T-helper 1 cell treated with Interleukin-12 subunit alpha and Interleukin-12 subunit beta and Interleukin-4 antibody, amounts not matched to agents 30 μg/mL and 1 μg/mL, for 36 hours (primary cell): Measurements from ENCODE around the gene ALDH8A1.

Source experiments
- H3K27ac Mint-ChIP-seq: one replicate; pipeline ENCODE4 v1.8.0; 2021; ENCODE audit warnings: mild to moderate bottlenecking, mixed read lengths
- H3K27me3 Mint-ChIP-seq: one replicate; pipeline ENCODE4 v1.8.0; 2021; ENCODE audit warnings: low read depth, mixed read lengths
- H3K36me3 Mint-ChIP-seq: one replicate; pipeline ENCODE4 v1.8.0; 2021; ENCODE audit warnings: low read depth, mixed read lengths
- H3K4me1 Mint-ChIP-seq: one replicate; pipeline ENCODE4 v1.8.0; 2021; ENCODE audit warnings: low read depth, mixed read lengths
- H3K4me3 Mint-ChIP-seq: one replicate; pipeline ENCODE4 v1.8.0; 2021; ENCODE audit warnings: mild to moderate bottlenecking, moderate library complexity, mixed read lengths
- H3K9me3 Mint-ChIP-seq: one replicate; pipeline ENCODE4 v1.8.0; 2021; ENCODE audit warnings: mixed read lengths

The ALDH8A1 gene

DNA sequence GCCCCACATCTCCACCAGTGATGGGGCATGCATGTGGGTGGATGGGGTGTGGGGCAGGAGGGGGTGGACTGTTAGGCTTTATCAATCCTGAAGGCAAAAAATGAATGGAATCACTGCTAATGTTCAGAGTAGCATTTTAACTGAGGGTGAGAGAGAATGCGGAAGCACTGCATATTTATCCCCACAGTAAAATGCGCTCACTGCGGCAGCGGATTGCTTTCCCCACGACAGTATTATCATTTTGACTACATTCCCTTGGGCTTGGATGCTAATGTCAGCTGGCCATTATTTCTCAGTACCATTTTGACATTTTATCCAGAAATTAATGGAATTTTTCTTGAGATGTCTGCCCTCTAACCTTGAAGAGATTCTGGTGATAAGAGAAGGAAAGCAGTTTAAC, 13.4 kb downstream of the ALDH8A1 start:
- H3K4me1 Mint-ChIP-seq, result peaks cover 14% of the 10 kb centered on the region
- H3K9me3 Mint-ChIP-seq, result no peaks in the 10 kb centered on the region
- no peaks in the 10 kb centered on the region for H3K27me3 Mint-ChIP-seq
- H3K4me3 Mint-ChIP-seq, result no peak overlapping the region
- H3K36me3 Mint-ChIP-seq, result peaks cover 20% of the 10 kb centered on the region
- H3K27ac Mint-ChIP-seq, result no peak overlapping the region

DNA sequence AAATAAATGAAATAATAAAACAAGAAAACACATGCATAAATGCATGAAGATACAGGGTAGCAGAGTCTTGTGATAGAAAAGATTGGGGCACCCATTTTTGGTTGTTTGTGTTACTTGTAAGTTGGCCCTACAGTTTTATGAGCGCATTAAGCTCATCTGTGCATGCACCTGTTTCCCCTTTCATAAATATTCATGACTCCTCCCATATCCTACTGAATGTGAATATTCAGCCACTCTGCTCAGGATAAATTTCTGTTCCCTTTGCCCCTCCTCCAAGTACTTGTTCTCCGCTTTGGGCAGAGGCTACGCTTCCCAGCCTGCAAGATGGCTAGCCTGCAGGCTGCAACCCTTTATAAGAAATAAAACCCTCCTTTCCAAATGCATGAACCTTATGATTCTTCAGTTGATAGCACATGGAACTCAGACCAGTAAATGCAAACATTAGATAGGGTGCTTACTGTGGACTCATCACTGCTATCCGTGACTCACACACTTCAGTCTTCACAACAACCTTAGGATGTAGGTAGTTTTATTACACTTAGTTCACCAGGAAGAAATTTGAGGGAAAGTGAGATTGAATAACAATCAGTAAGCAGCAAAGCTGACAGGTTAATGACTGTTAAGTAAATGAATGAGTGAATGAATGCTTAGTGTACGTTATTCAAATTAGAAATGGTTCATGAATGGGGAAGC, 15.0 kb downstream of the ALDH8A1 start:
- peaks cover 12% of the 10 kb centered on the region for H3K4me1 Mint-ChIP-seq
- H3K4me3 Mint-ChIP-seq, result no peak overlapping the region
- H3K9me3 Mint-ChIP-seq, result no peaks in the 10 kb centered on the region
- no peaks in the 10 kb centered on the region for H3K27me3 Mint-ChIP-seq
- no peak overlapping the region for H3K27ac Mint-ChIP-seq
- peaks cover 22% of the 10 kb centered on the region for H3K36me3 Mint-ChIP-seq

GRCh38 chr6:134932535-134933470, 17.1 kb downstream of the ALDH8A1 start:
- Mint-ChIP-seq H3K9me3 (no peaks in the 10 kb centered on the region), H3K4me3 (no peak overlapping the region), H3K27ac (no peak overlapping the region), H3K36me3 (peaks cover 29% of the 10 kb centered on the region), H3K4me1 (peaks cover 5% of the 10 kb centered on the region), H3K27me3 (no peaks in the 10 kb centered on the region)

GRCh38 chr6:134932098-134932497, 17.8 kb downstream of the ALDH8A1 start:
- Mint-ChIP-seq H3K9me3 (no peaks in the 10 kb centered on the region), H3K4me3 (no peak overlapping the region), H3K27me3 (no peaks in the 10 kb centered on the region), H3K27ac (no peak overlapping the region), H3K4me1 (peaks cover 5% of the 10 kb centered on the region), H3K36me3 (peaks cover 29% of the 10 kb centered on the region)

- Mint-ChIP-seq H3K27ac (no peak overlapping the region), H3K9me3 (no peaks in the 10 kb centered on the region), H3K27me3 (no peaks in the 10 kb centered on the region), H3K4me3 (no peak overlapping the region), H3K36me3 (peaks cover 31% of the 10 kb centered on the region), H3K4me1 (peaks cover 5% of the 10 kb centered on the region)
These were observed 19.4 kb downstream of the ALDH8A1 start for GRCh38 chr6:134930463-134930862.

DNA sequence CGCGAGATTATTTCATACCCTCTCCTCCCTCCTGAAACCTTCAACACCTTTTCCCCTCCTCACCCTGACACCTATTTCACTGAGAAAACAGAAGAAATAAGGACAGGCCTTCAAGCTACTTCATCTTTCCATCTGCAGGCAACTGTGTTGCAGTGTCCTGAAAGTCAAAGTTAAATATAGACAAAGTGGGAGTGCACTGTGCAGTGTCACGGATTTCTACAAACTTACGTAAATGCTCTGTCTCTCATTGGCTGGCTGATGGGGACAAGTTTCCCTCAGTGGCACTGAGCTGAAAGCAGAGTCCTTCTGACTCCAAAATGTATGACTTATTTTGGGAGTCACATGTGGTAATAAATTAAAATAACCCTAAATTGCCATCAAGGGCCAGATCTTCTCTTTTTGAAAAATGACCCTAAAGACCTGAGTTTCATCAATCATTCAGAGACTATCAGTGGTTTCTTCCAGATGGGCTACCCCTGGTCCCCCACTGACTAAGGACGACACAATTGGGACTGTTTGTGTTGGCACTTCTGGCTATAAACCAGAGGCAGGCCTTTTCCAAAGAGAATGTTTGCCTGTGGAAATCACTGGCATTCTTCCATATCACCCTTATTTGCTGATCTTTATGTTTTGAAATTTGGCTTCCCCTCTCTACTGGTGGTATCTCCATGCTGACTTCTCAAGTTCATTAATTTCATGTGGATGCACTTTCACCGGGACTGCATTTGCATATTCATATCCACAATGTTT, 21.6 kb downstream of the ALDH8A1 start:
- H3K4me3 Mint-ChIP-seq, result no peak overlapping the region
- peaks cover 30% of the 10 kb centered on the region for H3K36me3 Mint-ChIP-seq
- no peaks in the 10 kb centered on the region for H3K27me3 Mint-ChIP-seq
- H3K4me1 Mint-ChIP-seq, result peaks cover 5% of the 10 kb centered on the region
- H3K27ac Mint-ChIP-seq, result no peak overlapping the region
- H3K9me3 Mint-ChIP-seq, result no peaks in the 10 kb centered on the region

DNA sequence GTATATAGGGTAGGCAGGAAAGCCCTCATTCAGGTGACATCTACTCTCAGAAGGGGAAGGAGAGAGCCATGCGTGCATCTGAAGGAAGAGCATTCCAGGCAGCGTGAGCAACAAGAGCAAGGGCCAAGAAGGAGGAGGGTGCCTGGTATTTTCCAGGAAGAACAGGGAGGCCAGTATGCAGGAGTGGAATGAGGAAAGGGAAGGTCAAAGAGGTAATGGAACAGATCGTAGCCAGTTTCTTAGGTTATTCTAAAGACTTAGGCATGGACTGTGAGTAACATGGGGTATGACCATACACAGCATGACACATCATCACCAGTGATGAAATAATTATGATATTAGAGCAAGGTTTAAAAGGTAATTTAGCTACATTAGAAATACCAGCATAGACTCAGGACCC, 24.1 kb downstream of the ALDH8A1 start:
- Mint-ChIP-seq H3K4me3 (no peak overlapping the region), H3K9me3 (no peaks in the 10 kb centered on the region), H3K27ac (no peak overlapping the region), H3K4me1 (peaks cover 5% of the 10 kb centered on the region), H3K36me3 (peaks cover 27% of the 10 kb centered on the region), H3K27me3 (no peaks in the 10 kb centered on the region)

- no peak overlapping the region for H3K4me3 Mint-ChIP-seq
- H3K9me3 Mint-ChIP-seq, result no peaks in the 10 kb centered on the region
- no peaks in the 10 kb centered on the region for H3K27me3 Mint-ChIP-seq
- no peak overlapping the region for H3K27ac Mint-ChIP-seq
- H3K4me1 Mint-ChIP-seq, result no peaks in the 10 kb centered on the region
- peaks cover 15% of the 10 kb centered on the region for H3K36me3 Mint-ChIP-seq
These were observed 28.1 kb downstream of the ALDH8A1 start for GRCh38 chr6:134921721-134922261.

GRCh38 chr6:134921276-134921675, 28.6 kb downstream of the ALDH8A1 start:
- Mint-ChIP-seq H3K9me3 (no peaks in the 10 kb centered on the region), H3K27ac (no peak overlapping the region), H3K36me3 (peaks cover 16% of the 10 kb centered on the region), H3K4me1 (no peaks in the 10 kb centered on the region), H3K27me3 (no peaks in the 10 kb centered on the region), H3K4me3 (no peak overlapping the region)

GRCh38 chr6:134920422-134920821, 29.5 kb downstream of the ALDH8A1 start:
- Mint-ChIP-seq H3K9me3 (no peaks in the 10 kb centered on the region), H3K27me3 (no peaks in the 10 kb centered on the region), H3K4me1 (no peaks in the 10 kb centered on the region), H3K27ac (no peak overlapping the region), H3K36me3 (peaks cover 11% of the 10 kb centered on the region), H3K4me3 (no peak overlapping the region)

- H3K9me3 Mint-ChIP-seq, result no peaks in the 10 kb centered on the region
- no peak overlapping the region for H3K27ac Mint-ChIP-seq
- H3K4me1 Mint-ChIP-seq, result no peaks in the 10 kb centered on the region
- peaks cover 8% of the 10 kb centered on the region for H3K36me3 Mint-ChIP-seq
- no peak overlapping the region for H3K4me3 Mint-ChIP-seq
- no peaks in the 10 kb centered on the region for H3K27me3 Mint-ChIP-seq
These were observed 31.4 kb downstream of the ALDH8A1 start for GRCh38 chr6:134918418-134918961.

GRCh38 chr6:134911547-134911946, 38.4 kb downstream of the ALDH8A1 start:
- Mint-ChIP-seq H3K27ac (no peak overlapping the region), H3K4me1 (peaks cover 5% of the 10 kb centered on the region), H3K4me3 (no peak overlapping the region), H3K9me3 (no peaks in the 10 kb centered on the region), H3K36me3 (no peaks in the 10 kb centered on the region), H3K27me3 (peaks cover 12% of the 10 kb centered on the region)

DNA sequence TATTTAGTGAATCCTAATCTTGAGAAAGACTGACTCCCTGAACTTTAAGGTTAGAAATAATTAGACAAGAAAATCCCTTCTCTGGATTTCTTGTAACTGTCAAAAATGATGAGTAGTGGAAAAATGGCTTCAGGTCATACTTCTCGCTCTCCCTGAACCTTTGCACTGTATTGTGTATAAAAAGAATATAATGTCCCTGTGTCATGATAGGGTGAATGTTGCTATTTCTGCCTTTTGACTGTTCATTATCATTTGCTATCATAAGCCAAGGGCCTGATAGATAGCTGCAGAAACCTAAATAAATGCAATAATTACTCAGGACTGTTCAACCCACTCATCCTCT, 39.3 kb downstream of the ALDH8A1 start:
- H3K27me3 Mint-ChIP-seq, result peaks cover 12% of the 10 kb centered on the region
- H3K36me3 Mint-ChIP-seq, result no peaks in the 10 kb centered on the region
- no peak overlapping the region for H3K27ac Mint-ChIP-seq
- peaks cover 5% of the 10 kb centered on the region for H3K4me1 Mint-ChIP-seq
- H3K9me3 Mint-ChIP-seq, result no peaks in the 10 kb centered on the region
- no peak overlapping the region for H3K4me3 Mint-ChIP-seq
